ENCODE data around the gene SH3RF2.

SH3RF2 gene

DNA sequence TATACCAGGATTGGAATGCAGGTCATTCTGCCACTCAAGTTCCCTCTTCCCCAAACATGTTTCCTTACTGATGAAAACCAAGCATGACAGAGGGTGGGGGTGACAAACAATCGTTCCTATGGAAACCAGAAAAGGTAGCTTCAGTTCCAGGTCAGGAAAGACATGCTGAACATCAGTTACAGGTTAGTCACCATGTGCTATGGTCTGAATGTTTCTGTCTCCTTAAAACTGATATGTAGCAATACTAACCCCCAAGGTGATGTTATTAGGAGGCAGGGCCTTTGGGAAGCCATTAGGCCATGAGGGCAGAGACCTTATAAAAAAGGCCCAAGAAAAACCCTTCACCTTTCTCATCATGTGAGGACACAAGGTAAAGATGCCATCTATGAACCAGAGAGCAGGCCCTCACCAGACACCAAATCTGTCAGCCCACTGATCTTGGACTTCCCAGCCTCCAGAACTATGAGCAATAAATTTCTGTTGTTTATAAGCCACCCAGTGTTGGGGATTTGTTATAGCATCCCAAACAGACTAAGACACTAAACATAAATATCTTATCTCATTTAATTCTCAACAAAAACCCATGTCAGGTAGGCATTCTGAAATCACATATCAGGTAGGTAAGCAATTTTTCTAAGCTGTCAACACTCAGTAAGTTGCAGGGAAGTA lies 15.7 kb upstream of the SH3RF2 start:
- no peak for DNase-seq (ENCODE audit: low read depth in 2 of 2)

DNA sequence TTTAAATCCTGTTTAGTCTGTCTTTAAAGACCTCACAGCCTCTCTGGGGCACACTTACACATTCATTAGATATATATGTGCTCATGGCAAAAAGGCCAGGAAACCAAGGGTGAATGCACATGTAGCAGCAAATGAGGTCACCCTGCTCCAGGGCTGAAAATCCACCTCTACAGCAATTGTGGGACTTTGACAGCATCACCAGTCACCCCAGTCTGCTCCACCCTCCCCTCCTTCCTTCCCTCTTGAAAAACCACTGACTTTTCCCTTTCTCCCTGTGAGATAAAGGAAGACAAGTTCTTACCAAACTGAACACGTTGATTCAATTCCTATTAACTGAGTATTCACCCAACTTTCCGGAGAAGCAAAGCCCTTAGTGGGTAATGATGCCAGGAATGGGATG lies 15.2 kb upstream of the SH3RF2 start:
- no peak for DNase-seq (ENCODE audit: low read depth in 2 of 2)

DNA sequence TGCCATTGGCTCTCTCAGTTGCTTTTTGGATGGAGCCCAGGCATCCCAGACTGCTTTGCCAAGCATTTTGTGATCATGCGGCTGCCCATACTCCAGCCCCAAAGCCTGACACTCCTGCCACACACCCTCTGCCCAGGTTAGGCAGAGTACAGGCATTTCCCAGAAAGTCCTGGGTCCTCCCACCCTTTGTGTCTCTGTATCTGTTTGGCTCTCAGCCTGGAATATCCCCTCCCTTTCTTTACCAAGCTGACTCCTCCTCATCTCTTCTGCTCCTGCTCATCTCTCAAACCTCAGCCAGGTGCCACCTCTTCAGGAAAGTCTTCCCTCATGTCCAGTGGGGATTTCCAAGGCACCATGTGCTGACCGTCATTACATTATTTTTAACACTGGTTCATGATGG lies 14.3 kb upstream of the SH3RF2 start:
- DNase-seq (ENCODE audit: low read depth in 2 of 2): no peak

GRCh38 chr5:145923405-145923804 lies 13.0 kb upstream of the SH3RF2 start:
- DNase-seq (ENCODE audit: low read depth in 2 of 2): no peak

DNA sequence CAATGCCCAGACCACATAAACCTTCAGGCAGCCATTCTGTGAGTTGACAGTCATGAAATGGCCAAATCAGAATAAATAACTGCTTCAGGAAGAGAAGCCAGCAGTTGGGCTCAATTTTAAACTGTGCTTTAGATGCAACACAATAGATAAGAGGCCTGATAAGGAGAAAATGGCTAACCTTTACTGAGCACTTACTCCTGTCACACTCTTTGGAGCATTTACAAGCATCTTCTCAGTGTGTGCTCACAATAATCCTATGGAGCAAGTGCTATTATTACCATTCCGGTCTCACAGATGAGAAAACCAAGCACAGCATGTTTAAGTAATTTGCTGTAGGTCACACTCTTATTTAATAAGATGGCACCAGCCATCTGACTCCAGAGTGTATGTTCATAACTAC lies 11.5 kb upstream of the SH3RF2 start:
- no peak for DNase-seq (ENCODE audit: low read depth in 2 of 2)

- DNase-seq (ENCODE audit: low read depth in 2 of 2): no peak
Measured at GRCh38 chr5:145925353-145925752, 11.0 kb upstream of the SH3RF2 start.

DNA sequence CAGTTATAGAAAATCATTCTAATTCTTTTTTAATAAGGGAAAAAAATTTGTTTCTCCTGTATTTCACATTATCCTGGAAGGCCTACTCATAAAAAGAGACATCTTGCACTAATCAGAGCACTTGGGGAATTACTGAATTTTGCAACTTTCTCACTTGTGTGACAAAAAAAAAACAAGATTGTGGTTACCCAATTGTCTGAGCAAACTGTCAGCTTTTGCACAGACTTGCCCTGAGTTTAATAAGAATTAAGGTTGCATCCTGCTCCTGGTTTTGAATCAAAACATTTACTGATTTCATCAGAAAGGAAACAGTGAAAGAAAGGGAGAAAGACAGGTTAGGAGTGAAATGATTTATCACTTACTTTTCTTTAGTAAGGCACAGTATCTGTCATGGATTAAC lies 10.6 kb upstream of the SH3RF2 start:
- no peak for DNase-seq (ENCODE audit: low read depth in 2 of 2)

DNA sequence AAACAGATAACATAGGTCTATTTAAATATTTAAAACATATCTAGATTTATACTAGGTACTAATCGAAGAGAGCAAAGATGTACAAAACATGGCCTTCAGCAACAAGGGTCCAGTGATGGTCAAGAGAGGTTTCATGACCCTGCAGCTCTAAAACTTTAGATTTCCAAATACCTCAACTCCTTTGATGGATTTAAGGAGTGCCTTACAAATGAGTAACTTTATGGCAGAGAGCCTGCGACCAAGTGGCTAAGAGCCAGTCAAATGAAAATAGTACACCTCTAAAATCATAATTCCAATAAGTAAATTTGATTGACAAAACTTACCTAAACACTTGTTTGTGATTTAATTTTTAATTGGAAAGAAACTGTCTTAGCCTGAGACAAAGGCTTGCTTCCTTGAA lies 4.7 kb upstream of the SH3RF2 start:
- DNase-seq (ENCODE audit: low read depth in 2 of 2): no peak

- no peak for DNase-seq (ENCODE audit: low read depth in 2 of 2)
Measured at GRCh38 chr5:145934276-145934675, 2.1 kb upstream of the SH3RF2 start.

GRCh38 chr5:145937432-145938250 lies 1.3 kb downstream of the SH3RF2 start:
- peak in 1 of 2 donors; percentile 10 for DNase-seq (ENCODE audit: low read depth in 2 of 2)

DNA sequence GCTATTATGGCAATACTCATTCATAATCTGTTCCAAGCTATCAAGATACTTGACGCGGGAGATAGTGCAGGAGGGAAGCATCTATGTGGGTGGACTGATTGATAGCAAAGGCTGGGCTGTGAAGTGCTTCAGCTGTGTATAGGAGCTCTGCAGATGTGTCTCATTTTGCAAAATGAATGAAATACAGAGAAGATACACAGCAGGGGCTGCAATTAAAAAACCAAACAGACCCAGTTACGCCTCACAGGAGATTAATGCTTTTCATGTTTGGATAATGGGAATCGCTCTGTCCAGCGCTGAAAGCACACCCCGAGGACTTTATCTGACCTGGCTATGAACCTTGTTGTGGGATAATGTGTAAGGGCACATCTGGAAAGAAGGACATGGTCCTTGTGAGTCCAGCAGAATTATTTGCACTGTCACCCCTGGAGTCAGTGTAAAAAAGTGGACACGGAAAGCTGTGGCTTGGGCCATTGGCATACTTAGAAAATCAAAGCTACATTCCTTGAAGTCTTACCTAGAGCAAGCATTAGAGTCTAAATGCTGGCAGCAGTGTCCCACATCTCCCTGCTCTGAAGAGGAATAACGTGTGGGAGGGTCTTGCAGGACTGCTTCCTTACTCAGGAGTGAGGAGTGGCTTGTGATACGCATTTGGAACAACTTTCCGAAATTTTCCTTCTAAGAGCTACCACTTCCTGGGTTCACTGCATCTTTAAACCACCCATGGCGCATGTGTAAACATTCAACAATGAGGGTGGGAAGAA lies 2.6 kb downstream of the SH3RF2 start:
- DNase-seq (ENCODE audit: low read depth in 2 of 2): no peak

DNA sequence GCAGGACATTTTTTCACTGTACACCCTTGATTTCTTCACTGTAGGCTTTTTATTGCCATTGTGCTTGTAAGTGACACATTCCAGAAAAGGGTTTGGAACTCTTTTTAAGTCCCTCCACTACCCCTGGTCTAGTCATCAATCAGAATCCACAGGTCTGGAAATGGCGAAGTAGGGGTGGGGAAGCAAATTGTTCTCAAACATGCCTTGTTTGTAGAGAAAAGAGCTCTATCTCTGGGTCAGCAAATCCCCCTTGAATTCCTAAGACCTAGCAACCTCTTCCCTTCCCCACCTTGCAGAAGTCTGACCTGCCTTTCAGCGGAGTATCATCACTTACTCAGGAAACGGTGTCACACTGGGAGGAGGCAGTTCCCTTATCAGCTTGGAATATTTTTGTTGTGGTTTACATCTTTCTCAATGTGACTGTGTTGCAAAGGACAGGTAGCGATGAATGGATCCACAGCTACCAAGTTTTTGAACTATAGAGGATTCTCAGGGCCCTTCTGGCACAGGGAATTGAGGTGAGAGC lies 3.2 kb downstream of the SH3RF2 start:
- no peak for DNase-seq (ENCODE audit: low read depth in 2 of 2)

GRCh38 chr5:145941096-145941447 lies 4.7 kb downstream of the SH3RF2 start:
- DNase-seq (ENCODE audit: low read depth in 2 of 2): no peak

DNA sequence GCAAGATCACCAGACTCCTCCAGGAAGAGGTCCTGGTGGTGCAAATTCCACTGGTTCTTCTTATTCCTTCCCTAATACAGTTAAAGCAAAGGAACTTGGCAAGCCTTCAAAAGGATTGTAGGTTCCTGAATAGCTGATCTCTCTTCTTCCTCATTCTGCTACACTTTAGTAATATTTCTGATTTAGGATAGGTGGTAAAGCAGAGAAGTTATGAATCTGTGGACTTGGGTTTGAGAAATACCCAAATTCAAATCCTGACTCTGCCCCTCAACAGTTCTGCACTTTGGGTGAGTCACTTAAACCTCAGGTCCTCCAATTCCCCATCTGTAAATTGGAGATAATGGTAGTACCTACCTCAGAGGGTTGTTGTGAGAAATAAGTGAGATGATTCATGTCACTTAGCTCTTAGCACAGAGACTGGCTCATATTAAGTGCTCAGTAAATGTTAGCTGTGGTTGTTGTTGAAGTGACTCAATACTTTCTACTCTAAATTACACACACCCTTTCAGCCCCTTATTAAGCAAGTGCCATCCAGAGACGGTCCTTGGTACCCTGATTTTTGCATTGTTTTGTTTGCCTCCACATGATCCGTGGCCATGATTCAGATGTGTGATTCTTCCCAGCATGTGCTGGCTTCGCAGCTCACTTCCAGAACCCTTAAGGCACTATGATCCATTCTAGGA lies 5.2 kb downstream of the SH3RF2 start:
- no peak for DNase-seq (ENCODE audit: low read depth in 2 of 2)

DNA sequence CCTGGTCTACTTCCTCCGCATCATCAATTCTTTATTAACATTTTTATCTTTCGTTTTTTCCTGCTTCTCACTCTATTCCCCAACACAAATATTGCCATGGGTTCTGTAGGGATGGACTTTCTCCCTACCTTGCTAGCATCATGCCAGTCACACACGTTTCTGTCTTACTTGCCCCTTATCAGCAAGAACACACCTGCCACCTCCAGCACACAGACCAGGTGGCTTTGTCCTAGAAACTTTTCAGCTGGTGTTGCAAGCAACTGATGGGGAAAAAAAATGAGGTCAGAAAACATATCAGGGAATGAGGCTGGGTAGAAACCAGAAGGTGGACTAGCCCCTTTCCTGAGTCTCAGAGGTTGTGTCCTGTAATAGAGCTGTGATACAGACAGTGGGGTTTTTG lies 5.8 kb downstream of the SH3RF2 start:
- DNase-seq (ENCODE audit: low read depth in 2 of 2): no peak

DNA sequence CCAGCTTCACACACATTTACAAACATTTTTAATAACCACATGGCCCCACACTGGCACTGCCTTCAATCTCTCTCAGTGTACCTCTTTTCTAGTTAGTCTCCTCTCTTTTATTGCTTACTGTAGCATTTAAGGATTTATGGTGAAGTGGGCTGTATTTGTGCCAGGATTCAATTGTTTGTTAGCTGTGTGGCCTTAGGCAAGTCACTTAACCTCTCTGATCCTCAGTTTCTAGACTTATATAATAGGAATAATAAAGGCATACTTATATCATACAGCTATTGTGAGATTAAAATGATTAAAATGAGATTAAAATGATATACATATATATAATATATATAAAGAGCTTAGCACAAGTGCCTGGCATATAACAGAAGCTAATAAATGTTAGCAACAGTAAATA lies 6.4 kb downstream of the SH3RF2 start:
- DNase-seq (ENCODE audit: low read depth in 2 of 2): no peak

GRCh38 chr5:145943674-145944121 lies 7.3 kb downstream of the SH3RF2 start:
- no peak for DNase-seq (ENCODE audit: low read depth in 2 of 2)

GRCh38 chr5:145944328-145944727 lies 8.0 kb downstream of the SH3RF2 start:
- no peak for DNase-seq (ENCODE audit: low read depth in 2 of 2)

DNA sequence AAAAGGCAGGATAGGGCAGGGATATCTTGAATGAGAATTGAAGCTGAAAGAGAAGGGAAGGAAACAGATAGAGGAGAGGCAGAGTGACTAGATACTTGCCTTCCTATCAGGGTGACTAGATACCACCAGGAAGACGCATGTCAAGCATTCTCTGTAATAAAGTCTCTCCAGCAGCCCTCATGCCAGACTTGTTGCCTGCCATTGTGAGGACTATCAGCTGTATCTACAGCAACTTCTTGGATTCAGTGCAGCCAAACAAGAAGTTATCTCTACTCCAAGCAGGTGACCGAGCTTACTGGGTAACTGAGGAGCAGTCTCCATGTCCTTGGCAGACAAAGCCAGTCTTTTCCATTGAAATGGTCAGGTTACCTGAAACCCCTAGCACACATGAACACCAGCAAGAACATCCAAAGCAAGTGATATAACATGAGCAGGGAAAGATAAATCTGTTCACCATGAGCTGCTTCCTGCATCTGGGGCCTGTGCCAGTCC lies 9.3 kb downstream of the SH3RF2 start:
- no peak for DNase-seq (ENCODE audit: low read depth in 2 of 2)

- peak in 1 of 2 donors; percentile 16 for DNase-seq (ENCODE audit: low read depth in 2 of 2)
Measured at GRCh38 chr5:145946112-145946861, 9.9 kb downstream of the SH3RF2 start.

DNA sequence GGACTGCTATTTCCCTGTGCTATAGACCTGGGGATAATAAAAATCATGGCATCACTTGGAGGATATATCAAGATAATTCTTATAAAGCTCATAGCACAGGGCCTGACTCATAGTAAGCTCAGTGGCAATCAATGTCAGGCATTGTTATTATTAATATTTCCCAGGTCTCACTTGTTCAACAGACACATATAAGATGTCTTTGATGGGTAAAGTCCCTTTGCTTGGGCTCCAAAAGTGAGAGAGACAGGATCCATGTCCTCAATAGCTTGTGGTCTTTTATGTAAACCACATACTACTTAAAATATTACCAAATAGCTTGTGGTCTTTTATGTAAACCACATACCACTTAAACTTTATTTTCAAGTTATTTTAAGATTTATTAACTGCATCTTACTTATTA lies 11.2 kb downstream of the SH3RF2 start:
- DNase-seq (ENCODE audit: low read depth in 2 of 2): no peak
